ENCODE results near the gene C2CD5. TPM values are rescaled to one million over a fixed set of nuclear protein-coding genes. Genes with fewer than 3 reads are reported as not detected.

The C2CD5 gene
- polyA plus RNA-seq, 1 of the 3 experiments (the other 2 are of a cell fraction) = 9.2 TPM

- Histone ChIP-seq H4K20me1 (ENCODE audit: insufficient read depth) (no peaks in the 10 kb centered on the region), H3K4me2 (no peak overlapping the region), H3K9me3 (no peaks in the 10 kb centered on the region), H3F3A (replicated peaks; ENCODE audit: insufficient read depth) (no peaks in the 10 kb centered on the region), H3K27me3 (ENCODE audit: insufficient read depth) (no peaks in the 10 kb centered on the region; the same call in 1 of the 2 replicates), H3K9ac (no peak overlapping the region), H3K9me2 (no peaks in the 10 kb centered on the region), H3K4me3 (ENCODE audit: low read depth in 2 of 2, low read length in 1 of 2) (peak overlapping the region in 1 of 2 experiments; percentile 36; a peak in 2 of 4 replicates), H3K27ac (ENCODE audit: low read depth in 2 of 2, low read length in 1 of 2) (no peak overlapping the region), H3K79me2 (ENCODE audit: insufficient read depth) (no peaks in the 10 kb centered on the region), H3K4me1 (ENCODE audit: control insufficient read depth in 1 of 2, insufficient read depth in 2 of 2, low read depth in 1 of 2, low read length in 1 of 2) (peaks cover 0 to 8% of the 10 kb centered on the region in 2 experiments; a peak in 1 of 4 replicates), H2AFZ (ENCODE audit: low read depth) (no peak overlapping the region), H3K36me3 (replicated peaks in 1 of 2; ENCODE audit: control insufficient read depth in 1 of 2, insufficient read depth in 2 of 2, low read length in 1 of 2) (no peaks in the 10 kb centered on the region)
- ChIA-PET POLR2A (no interaction called here), CTCF (interaction anchor here (0.6 to 2.0 kb wide), 24 partner anchors 9 to 1195 kb away, joined by 3 to 13 read pairs (median 4); no protein-coding TSS in a partner anchor)
- WGBS (ENCODE audit: low lambda C conversion rate) = 27% methylated on average over 17 of the region's 17 CpGs
- peak; percentile 57 for DNase-seq
- TF ChIP-seq SMC3 (IDR thresholded peaks at IDR 0.05; ENCODE audit: low read depth, low read length) (peak; percentile 83), RAD21 (IDR thresholded peaks at IDR 0.05; ENCODE audit: low read length) (peak; percentile 86), CTCF (IDR thresholded peaks at IDR 0.05) (peak; percentile 79), MAX (IDR thresholded peaks at IDR 0.05; ENCODE audit: low read depth) (no peak), RCOR1 (IDR thresholded peaks at IDR 0.05; ENCODE audit: low read length) (0 out of 2 replicates have a peak, but pooled peaks have one; percentile 7), RXRA (IDR thresholded peaks at IDR 0.05; ENCODE audit: borderline replicate concordance, low read depth) (no peak), ELF1 (IDR thresholded peaks at IDR 0.05) (peak; percentile 52)
Observed at GRCh38 chr12:22443379-22444316, 100.7 kb downstream of the C2CD5 start.

GRCh38 chr12:22437031-22437806 is 107.1 kb downstream of the C2CD5 start:
- TF ChIP-seq GATA2 (CRISPR knock-in tag; IDR thresholded peaks at IDR 0.05) = no peak
- no peak for TF ChIP-seq EZH2phosphoT487 (IDR thresholded peaks at IDR 0.05; ENCODE audit: borderline replicate concordance, low read depth)
- no peak for TF ChIP-seq USF1 (IDR thresholded peaks at IDR 0.05; ENCODE audit: borderline replicate concordance, low read depth)
- WGBS (ENCODE audit: low lambda C conversion rate) = 18% methylated on average over 6 of the region's 10 CpGs
- no peaks in the 10 kb centered on the region for H3K9me2 ChIP-seq
- H3K27ac ChIP-seq (ENCODE audit: low read depth in 2 of 2, low read length in 1 of 2) = no peak overlapping the region
- DNase-seq = no peak
- no peaks in the 10 kb centered on the region for H4K20me1 ChIP-seq (ENCODE audit: insufficient read depth)
- no peaks in the 10 kb centered on the region for H3K36me3 ChIP-seq (replicated peaks in 1 of 2; ENCODE audit: control insufficient read depth in 1 of 2, insufficient read depth in 2 of 2, low read length in 1 of 2)
- ChIA-PET POLR2A (no interaction called here), CTCF (no interaction called here)
- H2AFZ ChIP-seq (ENCODE audit: low read depth) = no peak overlapping the region
- H3K27me3 ChIP-seq (ENCODE audit: insufficient read depth) = peaks cover 9% of the 10 kb centered on the region; the same call in 1 of the 2 replicates
- H3F3A ChIP-seq (replicated peaks; ENCODE audit: insufficient read depth) = no peaks in the 10 kb centered on the region
- no peaks in the 10 kb centered on the region for H3K79me2 ChIP-seq (ENCODE audit: insufficient read depth)
- no peak overlapping the region for H3K9ac ChIP-seq
- H3K4me3 ChIP-seq (ENCODE audit: low read depth in 2 of 2, low read length in 1 of 2) = no peak overlapping the region
- H3K4me2 ChIP-seq = no peak overlapping the region
- H3K4me1 ChIP-seq (ENCODE audit: control insufficient read depth in 1 of 2, insufficient read depth in 2 of 2, low read depth in 1 of 2, low read length in 1 of 2) = peaks cover 0 to 2% of the 10 kb centered on the region in 2 experiments; a peak in 1 of 4 replicates
- no peaks in the 10 kb centered on the region for H3K9me3 ChIP-seq

All from SK-N-SH (cell line).